Left lobe of liver (tissue), 2 donors: ENCODE results near the gene GJA3. TPM values are rescaled to one million over a fixed set of nuclear protein-coding genes. Genes with fewer than 3 reads are reported as not detected.
"Not testable (repeated sequence)": the region's sequence is repeated elsewhere in the genome, so short reads cannot be mapped to it uniquely, and the experiment has no call there.

Source experiments
- ATAC-seq: fragments of 200-7000 bp; cut with Tn5 transposase; one replicate; pipeline ENCODE4 v1.9.1; 2020; ENCODE audit warnings: mild to moderate bottlenecking, moderate library complexity
- DNase-seq: peaks from one replicate; pipeline ENCODE4 v3.0.0-alpha.2; 2020; ENCODE audit warnings: low spot score
- total RNA-seq: library from RNA; stranded (reverse); gene quantifications from one replicate; pipeline ENCODE4 v1.2.1, GENCODE V29; 2021
- donor health status: DM: no; HTN: no; CAD: no; lungs with moderate emphysema.
- donor health status: DM: no; HTN: yes; CAD: no.

Gene GJA3
- total RNA-seq, 1 donor from 2014 or later = 0.03 TPM

DNA sequence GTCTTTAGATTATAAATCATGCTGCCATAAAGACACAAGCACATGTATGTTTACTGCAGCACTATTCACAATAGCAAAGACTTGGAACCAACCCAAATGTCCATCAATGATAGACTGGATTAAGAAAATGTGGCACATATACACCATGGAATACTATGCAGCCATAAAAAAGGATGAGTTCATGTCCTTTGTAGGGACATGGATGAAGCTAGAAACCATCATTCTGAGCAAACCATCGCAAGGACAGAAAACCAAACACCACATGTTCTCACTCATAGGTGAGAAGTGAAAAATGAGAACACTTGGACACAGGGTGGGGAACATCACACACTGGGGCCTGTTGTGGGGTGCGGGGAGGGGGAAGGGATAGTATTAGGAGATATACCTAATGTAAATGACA, 7.6 kb downstream of the GJA3 start:
- ATAC-seq, DNase-seq: not testable (repeated sequence)

DNA sequence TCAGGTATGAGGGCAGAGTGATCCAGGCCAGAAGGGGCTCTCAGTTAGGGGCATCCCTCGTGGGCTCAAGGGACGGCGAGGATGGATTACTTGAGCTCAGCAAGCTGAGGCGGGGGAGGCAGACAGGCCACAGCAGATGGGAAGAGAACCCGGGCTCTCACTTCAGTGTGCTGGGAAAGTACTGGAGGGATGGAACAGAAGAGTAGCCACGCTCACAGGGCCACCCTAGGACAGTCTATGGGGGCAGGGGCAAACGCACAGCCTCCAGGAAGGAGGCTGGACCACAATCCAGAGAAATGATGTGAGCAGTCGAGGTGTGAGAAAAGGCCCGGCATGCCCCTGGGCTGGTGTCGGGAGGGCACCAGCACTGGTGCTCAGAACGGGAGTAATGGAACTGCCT, 9.2 kb downstream of the GJA3 start:
- no peak for ATAC-seq
- DNase-seq = no peak

DNA sequence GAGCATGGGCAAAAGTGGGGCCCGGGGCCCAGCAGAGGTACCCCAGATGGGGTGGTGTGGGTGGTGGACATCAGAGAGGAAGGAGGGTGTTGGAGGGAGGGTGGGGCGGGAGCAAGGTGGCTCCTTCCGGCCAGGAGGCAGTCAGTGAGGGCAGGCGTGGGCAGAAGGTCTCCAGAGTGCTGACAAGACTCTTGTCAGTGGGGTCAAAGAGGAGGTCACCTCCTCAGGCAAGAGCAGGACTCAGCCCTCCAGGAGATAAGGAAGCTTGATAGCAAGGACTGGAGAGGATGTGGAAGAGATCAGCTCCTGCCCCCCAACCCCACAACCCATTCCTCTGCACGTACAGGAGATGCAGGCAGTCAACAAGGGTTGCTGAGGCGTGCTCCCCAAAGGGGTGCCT, 9.8 kb downstream of the GJA3 start:
- ATAC-seq = no peak

DNA sequence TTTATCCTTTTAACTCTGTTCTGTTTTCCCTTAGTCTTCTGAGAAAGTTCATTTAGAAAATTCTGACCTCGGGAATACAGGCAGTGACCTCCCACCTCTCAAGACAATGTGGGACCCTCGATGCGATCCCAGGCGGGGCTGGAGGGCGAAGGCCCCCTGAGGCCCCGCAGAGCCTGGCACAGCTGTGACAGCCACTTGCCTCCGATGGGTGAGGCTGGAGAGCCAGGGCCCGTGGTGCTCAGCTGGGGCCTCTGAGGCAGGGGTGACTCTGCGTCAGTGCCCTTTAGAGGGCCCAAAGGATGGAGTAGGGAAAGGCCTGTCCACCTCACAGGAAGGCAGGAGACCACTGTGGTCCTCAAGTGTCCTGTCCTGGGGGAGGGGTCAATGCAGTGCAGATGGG, 10.3 kb downstream of the GJA3 start:
- no peak for DNase-seq
- ATAC-seq = no peak

More for the DNA sequence above, 9.8 kb downstream of the GJA3 start:
- DNase-seq = no peak

DNA sequence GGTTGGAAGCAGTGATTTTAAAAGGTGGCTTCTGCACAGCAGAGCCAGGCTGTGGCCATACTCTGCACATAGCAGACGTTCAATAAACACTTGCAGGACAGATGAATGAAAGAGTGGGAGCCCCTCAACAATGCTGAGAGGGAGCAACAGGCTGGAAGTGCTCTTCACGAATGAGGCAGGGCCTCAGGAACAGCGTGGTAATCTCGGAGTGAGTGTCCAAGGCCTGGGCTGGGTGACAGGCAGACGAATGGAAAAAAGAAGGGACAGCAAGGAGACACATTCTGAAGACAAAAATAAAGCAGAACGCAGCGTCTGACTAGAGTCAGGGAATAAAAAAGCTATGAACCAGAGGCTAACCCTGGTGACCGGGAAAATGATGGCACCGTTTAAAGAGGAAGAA, 11.1 kb downstream of the GJA3 start:
- ATAC-seq (no peak), DNase-seq (no peak)

DNA sequence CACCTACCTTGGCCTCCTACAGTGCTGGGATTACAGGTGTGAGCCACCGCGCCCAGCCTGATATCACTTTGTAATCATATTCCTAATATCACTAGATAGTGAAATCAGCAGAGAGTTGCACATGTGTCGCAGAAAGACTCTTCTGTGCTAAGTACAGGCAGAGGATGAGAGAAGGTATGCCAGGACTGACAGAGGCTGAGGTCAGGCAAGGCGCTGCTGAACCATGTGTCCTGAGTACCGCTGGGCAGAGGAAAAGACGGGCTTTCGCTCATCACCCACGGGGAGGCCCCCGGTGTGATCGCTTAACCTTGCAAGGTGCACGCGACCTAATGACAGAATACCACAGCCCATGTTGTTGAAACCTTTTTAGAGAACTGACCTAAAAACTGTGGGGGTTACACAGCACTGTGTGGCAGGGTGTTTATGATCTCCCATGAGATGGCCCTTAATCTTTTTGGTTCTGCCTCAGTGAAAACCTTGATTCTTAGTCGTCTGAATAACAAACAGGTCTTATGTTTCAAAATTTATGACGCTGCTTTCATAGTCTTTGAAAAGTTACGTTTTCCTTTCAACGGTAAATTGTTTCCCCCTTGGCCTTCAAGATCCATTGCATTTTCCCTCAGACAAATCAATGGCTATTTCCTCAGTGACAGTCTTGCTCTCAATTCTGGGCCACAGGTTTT, 12.2 kb downstream of the GJA3 start:
- no peak for ATAC-seq
- no peak for DNase-seq

DNA sequence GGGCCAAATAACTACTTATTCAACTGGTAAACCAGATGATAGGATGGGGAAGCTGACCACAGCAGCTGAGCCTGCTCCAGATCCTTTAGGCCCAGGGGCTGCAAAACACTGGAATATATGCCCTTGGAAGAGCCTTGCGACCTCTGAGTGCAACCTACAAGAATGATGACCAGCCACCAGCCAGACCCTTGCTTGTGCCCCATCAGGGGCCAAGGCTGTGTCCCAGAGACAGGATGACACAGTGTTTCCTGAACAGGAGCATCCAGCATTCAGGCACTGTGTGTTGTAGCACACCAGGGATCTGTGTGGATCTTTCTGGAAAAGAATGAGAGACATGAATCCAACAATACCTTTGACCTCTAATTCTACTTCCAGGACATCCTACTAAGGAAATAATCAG, 14.5 kb downstream of the GJA3 start:
- DNase-seq (no peak), ATAC-seq (no peak)

DNA sequence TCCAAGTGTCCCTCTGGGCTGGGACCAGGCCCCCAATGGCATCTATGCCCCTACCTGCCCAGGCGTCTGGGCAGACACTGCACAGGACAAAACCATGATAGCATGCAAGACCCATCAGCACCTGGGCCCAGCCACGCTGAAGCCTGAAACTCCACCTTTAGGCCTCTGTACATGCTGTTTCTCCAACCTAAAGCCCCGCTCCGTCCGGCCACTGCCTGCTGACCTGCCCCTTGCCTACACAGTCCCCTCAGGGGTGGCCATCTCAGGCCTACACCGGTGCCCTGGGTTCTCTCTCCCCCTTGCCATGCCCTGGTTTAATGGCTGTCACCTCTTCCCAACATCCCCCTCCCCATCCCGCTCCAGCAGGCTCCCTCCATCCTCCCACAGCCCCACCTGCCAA, 15.3 kb downstream of the GJA3 start:
- no peak for ATAC-seq
- no peak for DNase-seq

DNA sequence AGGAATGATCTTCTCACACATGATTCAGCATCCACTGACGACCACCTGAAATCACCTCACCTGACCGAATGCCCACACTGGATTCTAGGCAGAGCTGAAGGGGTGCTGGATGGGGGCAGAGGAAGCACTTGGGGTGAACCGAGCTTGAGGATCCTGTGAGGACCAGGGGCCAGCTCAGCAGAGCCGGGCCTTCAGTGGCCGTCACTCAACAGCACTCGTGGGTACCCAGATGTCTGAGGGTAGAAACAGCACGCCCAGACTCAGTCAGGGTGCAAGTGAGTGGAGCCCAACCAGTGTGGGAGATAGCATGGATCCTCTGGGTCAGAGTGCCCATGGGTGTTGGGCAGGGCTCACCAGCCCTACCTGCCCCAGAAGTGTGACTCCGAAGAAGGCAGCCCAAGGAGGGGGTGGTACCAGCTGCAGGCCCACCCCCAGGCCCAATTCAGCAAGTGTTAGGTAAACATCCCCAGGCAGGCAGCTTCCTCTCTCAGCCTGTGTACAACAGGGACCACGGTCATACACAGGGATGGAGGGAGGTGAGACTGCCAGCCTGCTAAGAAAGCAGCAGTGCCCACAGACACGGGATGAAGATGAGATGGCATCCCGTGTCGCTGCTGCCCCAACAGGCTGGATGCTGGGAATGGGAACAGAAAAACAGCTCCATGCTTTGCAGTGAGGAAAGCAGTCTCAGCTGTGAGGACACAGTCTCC, 16.6 kb downstream of the GJA3 start:
- ATAC-seq = no peak
- no peak for DNase-seq

DNA sequence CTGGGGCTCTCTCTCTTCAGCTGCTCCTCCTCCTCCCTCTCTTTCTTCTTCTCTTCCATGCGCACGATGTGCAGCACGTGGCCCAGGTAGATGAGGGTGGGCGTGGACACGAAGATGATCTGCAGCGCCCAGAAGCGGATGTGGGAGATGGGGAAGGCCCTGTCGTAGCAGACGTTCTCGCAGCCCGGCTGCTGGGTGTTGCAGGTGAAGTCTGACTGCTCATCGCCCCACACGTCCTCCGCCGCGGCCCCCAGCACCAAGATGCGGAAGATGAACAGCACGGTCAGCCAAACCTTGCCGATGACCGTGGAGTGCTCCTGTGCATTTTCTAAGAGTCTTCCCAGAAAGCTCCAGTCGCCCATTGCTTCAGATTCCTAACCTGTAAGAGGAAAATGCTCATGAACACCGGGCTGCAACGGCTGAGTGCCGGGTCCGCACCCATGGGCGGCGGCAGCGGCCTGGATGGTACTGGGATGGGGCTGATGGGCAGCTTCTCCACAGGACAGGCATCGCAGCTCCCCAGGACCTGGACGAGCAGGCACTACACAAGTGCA, 17.8 kb downstream of the GJA3 start:
- ATAC-seq (no peak), DNase-seq (no peak)

DNA sequence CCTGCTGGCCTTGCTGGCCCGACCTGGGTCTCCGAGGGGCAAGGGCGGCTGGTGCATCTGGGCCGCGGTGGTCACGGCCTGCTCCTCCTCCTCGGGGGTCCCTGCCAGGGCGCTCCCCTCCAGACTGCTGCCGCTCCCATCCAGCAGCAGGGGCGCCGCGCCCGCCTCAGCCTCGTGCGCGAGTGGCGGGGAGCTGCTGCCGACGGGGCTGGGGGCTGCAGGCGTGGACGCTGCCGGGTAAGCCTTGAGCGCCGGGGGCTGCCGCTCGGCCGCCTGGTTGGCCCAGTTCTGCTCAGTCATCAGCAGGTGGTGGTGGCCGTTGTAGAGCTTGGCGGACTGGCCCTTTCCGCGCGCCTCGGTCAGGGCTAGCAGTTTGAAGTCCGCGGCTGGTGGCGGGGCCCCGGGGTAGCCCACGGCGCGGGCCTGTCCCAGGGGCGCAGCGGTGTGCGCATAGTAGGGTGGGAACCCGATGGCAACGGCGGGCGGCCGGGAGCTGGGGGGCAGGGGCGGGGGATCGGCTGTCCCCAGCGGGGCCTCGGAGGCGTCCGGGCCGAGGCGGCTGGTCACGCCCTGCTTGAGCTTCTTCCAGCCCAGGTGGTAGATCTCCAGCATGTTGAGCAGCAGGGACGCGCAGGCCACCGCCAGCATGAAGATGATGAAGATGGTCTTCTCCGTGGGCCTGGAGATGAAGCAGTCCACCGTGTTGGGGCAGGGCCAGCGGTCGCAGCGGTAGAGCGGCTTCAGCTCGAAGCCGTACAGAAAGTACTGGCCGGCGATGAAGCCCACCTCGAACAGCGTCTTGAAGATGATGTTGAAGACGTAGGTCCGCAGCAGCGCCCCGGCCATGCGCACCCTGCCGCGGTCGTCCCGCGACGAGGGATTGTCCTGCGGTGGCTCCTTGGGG, 18.6 kb downstream of the GJA3 start:
- DNase-seq = no peak
- no peak for ATAC-seq

DNA sequence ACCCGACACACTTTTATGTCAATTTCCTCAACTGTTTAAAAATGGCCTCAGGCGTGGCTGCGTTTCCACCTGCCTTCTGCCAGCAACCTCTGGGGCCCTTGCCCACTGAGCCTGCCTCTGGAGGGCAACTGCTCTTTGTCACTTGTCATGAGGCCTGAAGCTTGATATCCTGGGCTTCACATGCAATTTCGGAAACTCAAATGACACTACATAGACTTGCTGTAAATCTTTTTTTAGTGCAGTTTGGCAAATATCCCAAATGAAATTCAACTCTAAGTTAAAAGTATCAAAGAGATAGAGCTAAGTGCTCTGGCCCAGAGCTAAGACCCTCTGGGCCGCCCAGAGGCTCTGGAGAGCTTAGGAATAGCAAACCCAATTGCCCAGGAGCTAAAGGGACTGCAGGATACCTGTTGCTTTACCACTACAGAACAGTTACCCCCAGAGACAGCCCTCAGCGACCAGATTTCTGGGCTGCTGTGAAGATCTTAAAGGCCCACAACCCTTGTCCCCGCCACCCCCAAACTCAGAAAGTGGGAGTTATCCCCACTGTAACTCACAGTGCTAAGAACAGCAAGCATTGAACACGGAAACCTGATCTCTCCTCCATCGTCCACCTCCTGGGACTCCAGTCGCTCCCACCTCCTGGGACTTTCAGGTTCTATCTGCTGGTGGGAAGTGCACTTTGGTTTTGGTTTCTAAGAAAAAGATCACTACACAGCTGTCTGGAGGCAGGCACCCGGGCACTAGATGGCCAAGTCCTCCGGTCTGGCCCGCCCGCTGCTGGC, 19.4 kb downstream of the GJA3 start:
- no peak for ATAC-seq
- no peak for DNase-seq

DNA sequence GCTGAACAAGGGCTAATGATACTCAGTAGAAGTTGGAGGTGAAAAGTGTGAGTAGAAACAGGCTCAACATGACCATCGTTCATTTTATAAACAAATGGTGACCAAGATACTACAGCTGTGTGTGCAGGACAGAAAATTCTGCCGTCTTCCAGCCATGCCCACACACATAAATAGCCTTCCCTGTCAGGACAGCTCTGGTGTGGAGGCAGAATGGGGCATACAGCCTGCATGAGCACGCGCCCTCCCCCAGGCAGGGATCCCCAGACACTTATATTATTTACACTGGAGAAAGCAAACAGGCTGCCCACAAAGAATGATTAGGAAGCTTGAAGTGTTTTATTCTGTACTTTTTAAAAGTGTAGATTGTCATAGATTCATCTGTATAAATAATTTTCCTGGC, 20.4 kb downstream of the GJA3 start:
- ATAC-seq (no peak), DNase-seq (no peak)

DNA sequence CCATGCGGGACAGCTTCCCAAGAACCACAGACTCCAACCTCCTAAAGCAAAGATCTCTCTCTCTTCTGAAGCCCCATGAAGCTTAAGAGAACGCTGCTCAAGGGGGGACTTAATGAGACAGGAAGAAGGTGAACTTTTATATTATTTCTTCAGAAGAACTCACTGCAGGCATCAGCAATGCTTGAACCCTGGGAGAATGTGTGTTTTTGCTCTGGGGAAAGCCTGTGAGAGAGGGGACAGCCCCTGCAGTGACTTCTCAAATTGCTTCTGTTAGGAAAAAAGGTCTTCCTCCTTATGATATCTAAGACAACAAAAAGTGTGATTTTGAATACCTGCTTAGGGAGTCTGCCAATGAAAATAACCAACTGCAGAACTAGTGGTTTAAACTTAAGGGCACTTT, 23.0 kb downstream of the GJA3 start:
- DNase-seq (peak; percentile 6), ATAC-seq (no peak)

DNA sequence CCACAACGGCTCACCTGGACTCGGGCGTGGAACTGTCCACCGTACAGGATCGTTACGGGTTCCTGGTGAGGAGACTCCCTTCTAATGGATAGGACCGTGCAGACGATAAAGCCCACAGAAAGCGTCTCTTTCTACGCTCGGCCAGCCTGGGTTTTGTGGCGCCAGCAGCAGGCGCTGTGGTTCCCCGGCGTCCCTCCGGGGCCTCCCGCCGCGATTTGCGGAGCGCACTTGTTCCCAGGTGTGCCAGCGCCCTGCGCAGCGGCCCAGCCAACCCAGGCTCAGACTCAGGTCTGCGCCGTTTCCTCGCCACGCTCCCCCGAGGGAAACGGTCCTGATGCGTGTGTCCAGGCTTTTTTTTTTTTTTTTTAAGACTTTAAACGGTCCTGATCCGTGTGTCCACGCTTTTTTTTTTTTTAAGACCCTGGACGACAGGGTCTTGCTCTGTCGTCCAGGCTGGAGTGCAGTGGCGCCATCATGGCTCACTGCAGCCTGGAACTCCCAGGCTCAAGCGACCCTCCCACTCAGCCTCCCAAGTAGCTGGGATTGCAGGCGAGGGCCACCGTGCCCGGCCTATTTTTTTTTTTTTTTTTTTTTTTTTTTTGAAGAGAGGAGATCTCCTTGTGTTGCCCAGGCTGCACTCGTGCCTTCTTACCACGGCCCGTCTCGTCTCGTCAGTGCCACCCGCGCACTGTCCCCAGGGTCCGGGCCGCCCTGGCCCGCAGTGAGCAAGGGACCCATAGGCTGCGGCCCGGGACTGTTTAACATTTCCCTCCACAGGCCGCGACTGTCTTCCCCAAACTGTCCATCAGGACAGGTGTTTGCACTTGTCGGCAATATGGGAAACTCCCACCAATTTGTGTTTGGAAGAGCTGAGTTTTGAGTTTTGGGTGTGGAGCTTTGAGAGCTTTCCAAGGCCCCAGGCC, 23.8 kb downstream of the GJA3 start:
- DNase-seq = peak; percentile 58
- ATAC-seq = peak; percentile 98

DNA sequence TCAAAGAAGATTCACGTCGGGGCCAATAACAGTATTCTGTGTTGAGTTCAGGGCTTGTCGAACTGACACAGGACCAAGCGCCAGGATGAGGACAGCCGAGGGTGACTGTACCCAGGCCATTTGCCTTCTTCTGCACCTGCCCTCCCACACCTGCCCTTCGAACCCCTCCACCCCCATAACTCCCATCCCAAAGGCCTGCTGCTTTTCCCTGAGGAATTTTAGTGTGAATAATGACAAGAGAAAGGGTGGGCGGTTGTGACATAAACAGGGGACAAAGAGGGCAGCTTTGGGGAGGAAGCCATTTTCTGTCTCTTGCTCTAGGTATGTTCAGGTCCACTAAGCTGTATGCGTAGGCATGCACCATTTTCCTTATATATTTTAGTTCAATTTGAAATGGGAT, 26.1 kb downstream of the GJA3 start:
- DNase-seq (peak; percentile 28), ATAC-seq (no peak)

DNA sequence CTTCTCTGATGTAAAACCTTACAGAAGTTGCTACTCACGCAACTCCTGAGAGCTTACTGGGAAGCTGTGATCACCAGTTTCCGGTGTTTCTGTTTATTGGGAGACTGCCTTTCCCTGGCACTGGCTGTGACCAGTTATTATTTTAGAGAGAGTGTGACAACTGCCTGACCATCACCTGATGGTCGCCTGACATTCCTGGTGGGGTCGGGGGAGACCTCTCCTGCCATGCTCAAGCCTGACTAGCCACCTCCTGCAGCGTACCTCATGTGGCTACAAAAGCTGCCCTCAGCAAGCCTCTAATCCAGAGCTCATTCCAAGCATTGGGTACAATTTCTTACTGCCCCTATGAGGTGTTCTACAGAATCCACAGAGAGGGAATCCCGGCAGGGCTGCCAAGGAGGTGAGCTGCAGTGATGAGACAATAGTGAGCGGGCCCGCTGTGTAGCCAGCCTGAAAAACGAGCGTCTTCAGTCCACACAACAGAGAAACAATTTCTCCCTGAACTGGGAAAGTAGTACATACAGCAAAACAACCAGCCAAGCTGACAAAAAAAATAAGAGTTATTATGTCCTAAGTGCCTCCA, 28.7 kb downstream of the GJA3 start:
- DNase-seq = peak; percentile 4
- no peak for ATAC-seq

DNA sequence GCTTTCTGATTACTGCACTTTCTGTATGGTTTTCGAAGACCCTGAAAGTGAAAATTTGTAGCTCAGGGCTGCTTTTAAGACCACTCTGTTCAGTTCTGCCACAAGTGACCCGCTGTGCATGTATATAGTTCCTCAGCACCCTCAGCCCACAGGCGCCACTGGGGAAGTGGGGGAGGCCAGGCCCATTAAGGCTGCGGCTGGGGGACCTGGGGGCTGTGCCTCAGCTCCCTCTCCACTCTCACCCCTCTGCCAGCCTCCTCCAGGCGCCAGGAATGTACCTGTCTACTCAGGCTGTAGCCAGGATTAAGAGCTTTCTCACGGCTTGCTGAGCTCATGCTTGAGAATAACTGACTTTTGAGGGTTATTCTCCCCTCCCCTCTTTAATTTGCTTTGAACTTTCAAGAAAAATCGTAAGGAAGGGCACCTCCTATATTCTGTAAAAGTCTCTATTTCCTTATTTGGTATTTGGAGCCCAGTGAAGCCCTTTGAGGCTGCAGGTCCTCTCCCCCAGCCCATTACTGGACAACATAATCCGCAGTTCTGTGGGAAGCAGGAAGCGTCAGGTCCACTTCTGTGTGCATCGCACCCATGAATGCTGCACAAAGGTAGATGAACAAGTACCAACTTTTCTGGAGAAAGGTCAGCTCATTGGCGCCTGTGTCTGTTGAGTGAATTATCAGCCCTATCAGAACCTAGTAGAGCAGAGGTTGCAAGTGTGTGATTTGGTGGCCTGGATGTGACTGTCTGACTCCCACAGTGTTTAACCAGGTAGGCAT, 29.6 kb downstream of the GJA3 start:
- peak; percentile 23 for DNase-seq
- no peak for ATAC-seq
